Stimulated activated CD8-positive, alpha-beta memory T cell treated with anti-CD3 and anti-CD28 coated beads, Interleukin-7, amount 100 ng/mL, for 24 hours (primary cell): Measurements from ENCODE around the gene CDK6.

Experiments
- DNase-seq: peaks from one replicate; pipeline ENCODE4 v3.0.0-alpha.2; 2020; ENCODE audit warnings: low read depth

Gene CDK6

DNA sequence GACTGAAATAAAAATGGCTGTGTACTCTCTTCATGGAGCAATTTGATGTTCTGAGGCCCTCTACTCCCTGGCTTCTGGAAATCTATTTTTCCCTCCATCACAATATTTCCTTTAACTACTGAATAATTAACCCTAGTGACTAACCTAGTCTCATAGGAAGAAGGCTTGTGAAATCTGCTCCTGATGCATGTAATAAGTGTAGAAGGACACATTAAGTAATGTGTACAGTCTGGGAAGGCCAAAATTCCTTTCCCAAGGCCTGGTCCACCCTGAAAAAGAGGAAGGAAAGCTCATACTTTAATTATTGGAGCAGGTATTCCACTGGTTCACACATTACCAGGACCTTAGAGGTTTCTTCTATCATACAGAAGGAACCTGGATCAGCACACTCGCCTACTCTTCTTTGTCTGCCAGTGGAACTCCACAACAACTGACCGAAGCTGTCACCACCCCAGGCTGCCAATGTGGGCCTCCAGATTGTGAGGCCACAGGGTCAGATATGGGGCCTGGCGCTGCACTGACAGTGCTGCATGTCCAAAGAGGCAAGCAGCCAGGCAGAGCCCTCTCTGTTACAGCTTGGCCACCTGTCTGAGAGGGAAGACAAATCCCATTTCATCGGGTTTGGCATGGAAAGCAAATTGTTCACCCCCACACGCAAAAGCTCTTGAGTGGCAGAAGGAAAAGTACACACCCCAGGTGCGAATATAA is 191.8 kb downstream of the CDK6 start:
- DNase-seq, result no peak

DNA sequence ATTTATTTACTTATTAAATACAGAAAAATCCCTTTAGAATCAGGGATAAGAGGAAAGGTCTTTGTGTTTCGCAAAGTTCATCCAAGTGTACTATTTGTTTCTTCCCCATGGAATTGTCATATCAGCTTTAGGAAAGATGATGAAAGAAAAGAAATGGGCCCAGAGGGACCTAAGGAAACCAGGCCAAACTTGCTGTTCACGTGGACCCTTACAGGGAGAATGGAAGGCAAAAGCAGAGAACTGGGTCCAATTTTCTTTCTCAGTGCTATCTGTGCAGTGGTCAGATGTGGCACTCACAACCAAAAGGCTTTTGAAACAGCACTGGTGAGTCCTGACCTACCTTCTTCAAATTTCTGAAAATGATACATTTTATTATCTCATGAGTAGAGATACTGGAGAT is 192.6 kb downstream of the CDK6 start:
- no peak for DNase-seq

DNA sequence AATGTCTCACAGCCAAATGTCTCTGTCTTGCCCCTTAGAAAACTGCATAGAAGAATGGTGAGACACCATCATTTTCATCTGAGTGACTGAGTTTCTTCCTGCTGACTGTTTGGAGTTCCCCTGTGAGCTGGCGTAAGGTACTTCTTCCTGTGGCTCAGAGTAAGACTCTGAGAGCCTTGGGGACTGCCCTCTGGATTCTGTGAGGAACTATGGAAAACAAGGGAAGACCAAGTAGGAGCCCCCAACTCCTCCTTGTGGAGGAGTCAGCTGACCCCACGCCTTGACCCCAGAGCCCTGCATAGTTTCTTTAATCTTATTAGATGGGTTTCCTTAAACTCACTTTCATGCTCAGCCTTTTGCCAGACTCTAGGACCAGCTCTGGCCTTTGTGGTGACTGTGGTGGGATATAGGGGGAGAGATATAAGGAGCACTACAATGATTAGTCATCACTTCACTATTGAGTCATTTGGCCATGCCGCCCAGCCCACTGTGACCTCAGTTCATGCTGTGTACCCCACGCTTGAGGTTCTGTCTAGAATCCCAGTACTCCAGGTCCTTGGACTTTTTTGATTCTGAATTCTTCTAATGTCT is 194.4 kb downstream of the CDK6 start:
- DNase-seq, result peak; percentile 34

DNA sequence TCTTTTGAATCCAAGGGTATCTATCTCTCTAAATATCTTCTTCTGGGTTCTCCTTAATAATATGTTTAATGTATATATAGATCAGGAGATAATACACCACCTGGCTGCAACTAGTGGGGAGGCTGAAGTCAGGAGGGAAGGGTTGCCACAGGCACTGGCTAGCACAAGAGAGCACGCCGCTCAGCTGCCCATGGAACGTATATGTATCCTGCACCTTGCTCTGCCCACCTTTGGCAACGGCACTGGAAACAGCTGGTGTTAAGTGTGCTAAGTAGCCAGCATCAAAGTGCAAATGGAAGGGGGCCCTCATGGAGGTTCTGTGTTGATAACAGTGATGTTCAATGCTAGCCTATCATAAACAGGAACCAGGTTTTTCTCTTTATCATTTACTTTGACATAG is 196.4 kb downstream of the CDK6 start:
- DNase-seq, result no peak

DNA sequence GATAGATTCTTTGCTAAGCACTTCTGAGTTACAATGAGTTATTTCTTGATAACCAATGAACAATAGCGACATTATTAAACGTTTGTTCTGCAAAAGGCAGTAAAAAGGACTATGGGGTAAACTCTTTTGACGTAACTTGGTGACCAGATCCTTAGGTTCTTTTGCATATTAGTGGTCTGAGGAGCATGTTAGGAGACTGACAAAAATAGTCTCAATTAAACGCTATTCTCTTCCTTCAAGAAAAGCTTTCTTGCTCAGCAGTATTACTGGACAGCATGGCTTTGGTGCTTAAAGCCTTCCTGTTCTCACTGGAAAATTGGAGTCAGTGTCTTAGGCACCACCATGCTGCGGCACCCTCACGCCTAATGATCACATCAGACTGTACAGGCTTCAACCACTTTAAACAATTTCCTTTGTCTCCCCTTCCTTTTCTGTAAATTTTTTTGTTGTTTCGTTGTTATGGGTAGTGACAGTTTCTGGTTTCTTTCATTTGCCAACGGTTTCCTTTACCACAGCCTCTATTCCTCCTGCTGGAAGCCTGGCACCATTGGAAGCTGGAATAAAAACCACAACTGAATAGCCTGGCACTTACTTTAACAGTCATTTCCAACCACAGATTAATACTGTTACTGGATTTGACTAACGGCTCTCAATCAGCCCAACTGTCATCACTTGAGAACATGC is 197.0 kb downstream of the CDK6 start:
- no peak for DNase-seq

DNA sequence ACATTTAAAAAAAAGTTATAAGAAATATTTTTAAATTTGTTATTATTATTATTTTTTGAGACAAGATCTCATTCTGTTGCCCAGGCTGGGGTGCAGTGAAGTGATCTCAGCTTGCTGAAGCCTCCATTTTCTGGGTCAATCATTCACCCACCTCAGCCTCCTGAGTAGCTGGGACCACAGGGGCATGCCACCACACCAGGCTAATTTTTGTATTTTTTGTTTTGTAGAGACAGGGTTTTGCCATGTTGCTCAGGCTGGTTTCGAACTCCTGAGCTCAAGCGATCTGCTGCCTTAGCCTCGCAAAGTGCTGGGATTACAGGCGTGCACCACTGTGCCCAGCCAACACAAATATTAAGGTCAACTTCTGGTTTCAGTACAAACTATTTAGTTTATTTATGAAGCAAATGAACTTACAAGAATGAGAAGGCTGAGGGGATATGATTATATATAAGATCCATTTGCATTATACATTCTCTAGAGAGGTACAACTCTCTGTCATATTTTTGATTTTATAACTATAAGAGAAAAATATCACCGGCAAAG is 200.3 kb downstream of the CDK6 start:
- no peak for DNase-seq

DNA sequence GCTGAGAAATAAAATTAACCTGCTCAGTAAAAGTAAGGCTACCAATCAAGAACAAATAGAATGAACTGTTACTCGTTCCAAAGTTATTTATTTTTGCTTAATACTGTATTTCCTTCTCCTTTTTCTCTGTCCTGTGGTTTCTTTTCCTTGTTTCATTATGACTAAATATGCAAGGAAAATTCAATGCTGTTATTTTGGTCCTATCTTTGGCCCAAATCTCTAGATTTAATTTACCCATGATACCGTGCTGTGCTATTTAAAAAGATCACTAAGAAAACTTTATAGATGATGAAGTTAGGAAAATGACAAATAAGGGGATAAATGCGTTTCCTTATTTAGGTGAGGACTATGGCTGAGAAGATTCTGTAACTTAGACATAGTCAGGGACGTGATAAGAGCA is 200.8 kb downstream of the CDK6 start:
- no peak for DNase-seq

DNA sequence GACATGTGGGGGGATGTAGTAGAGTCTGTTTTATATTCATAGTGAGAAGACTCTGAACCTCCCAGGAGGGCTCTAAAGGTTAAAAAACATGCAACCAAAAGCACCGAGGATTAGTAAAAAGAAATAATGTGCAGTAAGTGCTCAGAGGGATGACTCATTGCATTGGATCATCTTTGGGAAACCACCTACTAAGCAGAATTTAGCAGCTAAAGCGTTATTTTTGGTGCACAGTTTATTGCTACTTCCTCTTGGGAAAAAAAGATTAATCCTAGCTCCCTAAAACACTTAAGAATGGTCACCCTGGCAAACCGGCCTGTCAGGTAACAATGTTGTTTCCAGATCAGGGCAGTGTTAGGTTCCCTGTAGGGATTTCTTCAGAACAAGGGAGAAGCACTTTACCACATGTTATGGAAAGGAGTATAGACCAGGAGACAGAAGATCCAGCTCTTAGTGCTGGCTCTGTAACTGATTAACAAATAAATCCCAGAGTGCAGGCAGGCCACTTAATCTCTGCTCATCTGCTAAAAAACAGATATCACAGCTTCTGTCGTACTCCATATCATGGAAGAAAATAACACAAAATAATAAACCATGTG is 201.4 kb downstream of the CDK6 start:
- no peak for DNase-seq

DNA sequence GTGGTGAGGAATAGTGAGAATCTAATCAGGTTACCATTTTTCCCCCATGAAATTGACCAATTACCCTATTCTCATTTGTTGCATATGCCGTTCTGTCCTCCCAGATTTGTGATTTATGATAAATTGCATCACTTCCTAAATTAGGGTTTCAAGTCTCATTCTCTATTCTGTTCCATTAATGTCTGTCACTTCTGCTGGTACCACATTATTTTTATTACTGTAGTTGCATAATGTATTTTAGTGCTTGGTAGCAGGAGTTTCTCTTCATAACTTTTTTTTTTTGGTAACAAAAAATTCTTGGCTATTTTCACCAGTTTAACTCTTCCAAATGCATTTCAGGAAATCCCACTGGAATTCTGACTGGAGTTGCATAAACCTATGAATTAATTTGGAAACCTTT is 202.2 kb downstream of the CDK6 start:
- no peak for DNase-seq

DNA sequence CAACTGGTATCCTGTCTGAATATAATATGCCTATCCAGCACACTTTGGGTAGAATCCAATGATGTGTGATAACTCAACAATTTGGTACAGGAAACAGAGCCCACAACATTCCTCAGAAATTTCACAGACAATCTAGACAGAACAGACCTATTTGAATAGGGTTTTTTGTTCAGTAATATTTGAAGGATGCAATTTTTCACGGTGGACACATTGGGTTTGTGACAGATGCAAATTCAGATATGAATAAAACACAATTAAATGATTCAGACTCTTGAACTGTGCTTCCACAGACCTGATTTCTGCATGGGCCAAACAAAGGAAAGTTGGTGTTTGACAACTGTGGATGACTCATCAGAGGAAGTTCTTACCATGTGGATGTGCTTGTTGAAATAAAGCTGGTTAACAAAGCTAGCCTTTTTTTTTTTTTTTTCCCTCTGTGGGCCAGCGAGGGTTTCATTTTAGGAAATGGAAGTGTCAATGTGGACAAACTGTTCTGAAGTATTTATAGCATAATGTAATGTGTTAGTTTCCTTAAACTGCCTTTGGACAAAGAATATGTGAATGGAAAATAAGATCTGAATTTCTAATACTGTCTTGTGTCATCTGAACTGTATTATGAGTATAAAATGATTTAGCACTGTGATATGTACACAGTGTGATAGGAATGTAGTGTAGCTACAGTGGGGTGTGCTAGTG is 203.0 kb downstream of the CDK6 start:
- no peak for DNase-seq

DNA sequence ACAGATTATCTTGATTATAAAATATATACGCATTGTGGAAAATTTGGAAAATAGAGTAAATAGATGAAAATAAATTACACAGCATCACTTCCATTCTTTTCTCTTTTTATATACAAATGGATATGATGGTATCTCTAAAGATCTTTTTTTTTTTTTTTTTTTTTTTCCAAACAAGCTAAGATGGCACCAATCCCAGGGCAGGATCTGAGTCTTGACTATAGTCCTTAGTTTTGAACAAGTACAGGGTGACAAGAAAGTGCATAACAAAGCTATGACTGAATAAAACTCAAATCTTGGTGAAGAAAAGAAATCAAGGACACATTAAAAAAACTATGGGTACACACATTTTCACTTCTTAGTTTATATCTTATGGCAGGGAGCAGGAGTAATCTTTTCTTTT is 203.6 kb downstream of the CDK6 start:
- no peak for DNase-seq

DNA sequence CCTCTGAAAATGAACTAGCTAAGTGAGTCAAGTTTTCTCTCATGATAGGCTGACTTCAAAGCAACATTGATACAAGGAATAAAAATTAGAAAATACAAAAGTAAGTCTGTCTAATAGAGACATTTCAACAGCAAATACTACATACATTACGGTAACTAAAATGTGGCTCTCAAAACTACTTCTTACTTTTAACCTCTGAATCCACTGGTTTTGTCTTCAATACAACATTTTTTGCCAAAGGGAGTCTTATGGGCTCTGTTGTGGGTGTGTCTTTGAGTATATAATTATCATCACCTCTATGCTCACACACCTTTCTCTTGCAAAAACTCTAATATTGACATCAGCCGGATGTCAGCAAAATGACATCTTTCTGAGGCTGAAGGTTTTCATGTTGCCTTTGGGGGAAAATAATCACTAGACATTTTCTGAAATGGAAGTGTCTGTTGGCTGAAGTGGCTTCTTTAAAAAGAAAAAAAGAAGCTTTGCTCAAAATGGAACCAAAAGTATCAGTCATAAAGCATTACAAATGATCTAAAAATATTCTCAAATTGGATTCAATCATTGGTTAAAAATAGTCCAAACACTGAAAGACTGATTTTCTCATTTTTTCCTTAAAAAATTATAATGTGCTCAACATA is 204.4 kb downstream of the CDK6 start:
- no peak for DNase-seq

DNA sequence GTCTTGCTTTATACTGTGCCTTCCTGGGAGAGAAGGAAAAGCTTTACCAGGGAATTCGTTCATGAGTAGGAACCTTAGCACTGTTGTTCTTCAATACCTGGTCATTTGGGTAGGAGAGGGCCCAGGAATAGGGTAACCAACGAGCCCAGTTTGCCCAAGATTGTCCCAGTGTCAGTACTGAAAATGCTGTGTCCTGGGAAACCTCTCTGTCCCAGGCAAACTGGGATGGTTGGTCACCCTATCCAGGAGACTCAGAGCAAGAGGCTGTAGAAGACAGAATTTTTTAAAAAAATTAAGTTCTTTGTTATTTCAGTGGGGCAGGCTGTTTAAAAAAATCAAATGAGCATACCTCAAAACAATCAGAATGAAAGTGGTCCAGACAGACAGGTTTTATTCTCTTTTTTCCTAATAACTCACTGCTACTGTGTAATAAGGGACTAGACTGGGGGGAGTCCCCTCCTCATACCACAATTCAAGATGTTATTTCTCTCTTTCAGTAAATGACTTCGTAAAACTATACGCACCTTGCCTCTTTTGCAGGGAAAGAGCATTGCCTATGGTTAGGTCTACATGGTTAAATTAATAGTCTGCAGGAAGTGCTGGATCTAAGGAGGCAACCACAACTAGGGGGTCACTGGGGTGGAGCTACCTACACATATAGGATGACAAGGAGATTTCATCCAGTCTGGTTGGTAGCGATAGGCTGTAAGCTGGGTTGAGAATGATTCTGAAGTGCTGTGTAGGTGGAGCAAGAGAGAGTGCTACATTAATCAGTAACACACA is 205.1 kb downstream of the CDK6 start:
- no peak for DNase-seq

DNA sequence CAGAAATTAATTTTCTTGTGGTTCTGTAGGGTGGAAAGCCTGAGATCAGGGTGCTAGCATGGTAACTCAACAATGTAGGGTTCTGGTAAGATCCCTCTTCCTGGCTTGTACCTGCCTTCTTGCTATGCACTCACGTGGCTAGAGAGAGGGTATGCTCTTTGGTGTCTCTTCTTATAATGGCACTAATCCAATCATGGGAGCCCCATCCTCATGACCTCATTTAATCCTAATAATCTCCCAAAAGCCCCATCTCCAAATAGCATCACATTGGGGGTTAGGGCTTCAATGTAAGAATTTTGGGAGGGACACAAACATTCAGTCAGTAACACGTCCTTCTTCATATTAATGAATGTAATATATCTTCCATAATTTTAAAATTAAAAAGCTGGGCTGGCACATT is 206.6 kb downstream of the CDK6 start:
- no peak for DNase-seq

DNA sequence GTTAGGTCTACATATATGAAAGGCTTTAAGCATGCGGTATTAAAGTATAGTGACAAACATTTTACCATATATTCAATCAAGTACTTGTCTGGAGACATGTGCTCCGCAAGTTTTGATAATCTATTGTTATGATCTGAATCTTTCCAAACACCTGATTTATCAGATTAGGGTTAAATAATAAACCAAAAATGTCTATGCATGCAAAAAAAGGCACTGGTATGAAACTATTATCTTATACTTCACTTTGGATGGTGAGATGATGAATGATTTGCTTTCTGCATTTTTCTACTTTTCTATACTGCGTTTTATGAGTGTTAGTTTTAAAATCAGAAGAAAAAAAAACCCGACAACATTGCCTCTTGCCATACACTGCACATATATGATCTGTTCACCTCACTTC is 208.4 kb downstream of the CDK6 start:
- DNase-seq, result no peak

DNA sequence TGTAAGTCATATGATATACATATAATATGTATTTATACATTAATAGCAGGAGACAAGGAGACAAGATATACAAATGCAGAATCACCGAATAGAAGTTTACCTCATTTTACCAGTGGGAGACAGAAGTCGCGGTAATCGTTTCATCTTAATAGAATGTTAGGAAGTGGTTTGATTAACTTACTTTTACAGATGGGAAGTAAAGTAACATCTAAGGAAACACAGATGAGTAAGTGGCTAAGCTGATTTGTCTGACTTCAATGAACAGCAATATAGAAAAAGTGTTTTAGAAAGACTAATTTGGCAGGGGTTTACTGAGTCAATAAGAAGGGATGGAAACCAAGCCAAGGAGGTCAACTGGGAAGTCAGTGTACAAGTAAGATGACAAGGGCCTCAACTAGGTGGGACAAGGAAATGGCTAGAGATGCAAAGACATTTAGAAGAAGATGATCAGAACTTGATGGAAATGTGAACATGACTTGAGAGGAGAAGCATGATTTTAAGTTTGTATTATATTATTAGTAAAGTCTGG is 210.0 kb downstream of the CDK6 start:
- no peak for DNase-seq

DNA sequence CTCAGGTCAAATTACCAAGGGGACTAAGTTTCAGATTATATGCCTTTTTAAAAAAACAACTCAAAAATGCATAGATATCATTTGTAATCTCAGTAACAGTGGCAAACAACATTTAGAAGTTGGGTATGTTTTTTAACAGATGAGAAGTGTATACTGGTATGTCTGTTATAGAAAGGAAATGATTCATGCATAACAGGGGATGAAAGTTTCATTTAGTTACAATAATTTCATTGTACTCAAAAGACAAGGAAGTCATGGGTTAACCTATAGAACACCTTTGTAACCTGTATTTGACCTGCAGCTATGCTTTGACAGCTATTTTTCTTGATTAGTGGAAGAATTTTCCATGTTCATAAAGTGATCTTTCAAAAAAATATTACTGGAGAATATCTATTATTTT is 210.8 kb downstream of the CDK6 start:
- no peak for DNase-seq

DNA sequence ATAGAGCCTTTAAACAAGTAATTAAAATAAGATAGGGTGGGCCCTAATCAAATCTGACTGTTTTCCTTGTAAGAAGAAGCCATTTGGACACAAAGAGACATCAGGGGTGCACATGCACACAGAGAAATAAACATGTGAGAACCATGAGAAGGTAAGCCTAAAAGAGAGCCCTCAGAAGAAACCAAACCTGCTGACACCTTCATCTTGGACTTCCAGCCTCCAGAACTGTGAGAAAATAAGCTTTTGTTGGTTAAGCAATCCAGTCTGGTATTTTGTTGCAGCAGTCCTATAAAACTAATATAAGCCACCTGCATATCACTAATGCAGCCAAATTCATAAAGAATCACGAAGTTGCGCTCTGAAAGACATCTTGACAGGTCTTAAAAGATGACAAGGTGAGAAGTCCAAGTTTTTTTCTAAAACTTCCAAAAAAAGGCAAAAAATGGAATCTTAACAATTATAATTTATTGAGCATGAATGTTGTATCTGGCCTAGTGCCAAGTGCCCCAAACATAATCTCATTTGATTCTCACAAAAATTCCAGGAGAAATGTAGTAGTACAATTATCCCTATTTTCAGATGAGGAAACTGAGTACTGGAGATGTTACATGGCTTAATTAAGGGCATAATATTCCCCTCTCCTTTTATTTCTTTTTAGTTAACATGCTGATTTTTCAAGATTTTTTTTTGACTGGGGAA is 211.9 kb downstream of the CDK6 start:
- DNase-seq, result no peak

DNA sequence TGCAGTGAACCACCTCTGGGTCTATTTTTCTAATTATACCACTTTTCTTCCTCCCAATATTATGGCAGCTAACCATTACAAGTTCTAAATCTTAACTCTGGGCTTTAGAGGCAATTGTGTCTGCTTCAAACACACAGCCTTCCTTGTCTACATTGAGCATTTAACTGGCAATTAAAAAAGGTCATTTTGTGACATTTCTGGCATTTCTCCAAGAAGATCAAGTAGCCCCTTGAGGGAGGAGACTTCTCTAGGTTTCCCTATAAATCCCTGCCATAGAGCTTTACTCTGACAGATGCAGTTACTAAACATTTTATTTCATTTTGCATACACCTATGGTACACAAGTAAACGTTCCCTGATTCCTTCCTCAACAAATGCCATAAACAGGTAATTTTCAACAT is 212.8 kb downstream of the CDK6 start:
- DNase-seq, result no peak

DNA sequence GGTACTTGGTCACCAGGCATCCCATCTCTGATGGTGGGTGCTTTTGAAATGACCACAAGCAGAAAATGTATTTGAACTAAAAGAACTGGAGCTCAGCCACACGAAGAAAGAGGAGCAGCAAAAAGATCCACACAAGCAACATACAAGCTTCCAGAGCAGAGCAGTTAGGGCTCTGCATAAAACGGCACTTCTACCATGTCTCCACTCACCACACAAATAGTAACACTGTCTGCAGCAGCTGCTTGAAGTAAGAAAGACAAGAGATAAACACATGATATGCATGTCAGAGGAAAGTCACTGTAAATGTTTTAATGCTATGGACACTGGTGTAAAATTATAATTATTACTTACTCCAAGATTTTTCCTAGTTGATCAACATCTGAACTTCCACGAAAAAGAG is 213.7 kb downstream of the CDK6 start:
- DNase-seq, result no peak
